Endothelial cell (in vitro differentiated cells): ENCODE results near the gene PNMA8C. TPM values are rescaled to one million over a fixed set of nuclear protein-coding genes. Genes with fewer than 3 reads are reported as not detected.

Source experiments
- DNase-seq: peaks from one replicate; pipeline ENCODE4 v3.0.0; 2021; ENCODE audit warnings: low spot score
- H3K27ac Mint-ChIP-seq: one replicate; pipeline ENCODE4 v1.8.0; 2021; ENCODE audit warnings: mixed read lengths, inconsistent platforms; ENCODE audit not compliant: unreplicated experiment
- H3K27me3 Mint-ChIP-seq: one replicate; pipeline ENCODE4 v1.8.0; 2021; ENCODE audit warnings: mild to moderate bottlenecking, moderate library complexity, mixed read lengths, inconsistent platforms; ENCODE audit not compliant: unreplicated experiment
- H3K36me3 Mint-ChIP-seq: one replicate; pipeline ENCODE4 v1.8.0; 2021; ENCODE audit warnings: mild to moderate bottlenecking, low read depth, mixed read lengths, inconsistent platforms; ENCODE audit not compliant: unreplicated experiment
- H3K4me1 Mint-ChIP-seq: one replicate; pipeline ENCODE4 v1.8.0; 2021; ENCODE audit warnings: mild to moderate bottlenecking, mixed read lengths, inconsistent platforms; ENCODE audit not compliant: unreplicated experiment
- H3K4me3 Mint-ChIP-seq: one replicate; pipeline ENCODE4 v1.8.0; 2021; ENCODE audit warnings: mild to moderate bottlenecking, mixed read lengths, inconsistent platforms; ENCODE audit not compliant: unreplicated experiment
- H3K9me3 Mint-ChIP-seq: one replicate; pipeline ENCODE4 v1.8.0; 2021; ENCODE audit warnings: mixed read lengths, inconsistent platforms; ENCODE audit not compliant: unreplicated experiment
- CTCF ChIP-seq: fragments of 200-600 bp; sonication (generic); IDR thresholded peaks from one replicate; pipeline ENCODE4 v1.5.0; 2021; ENCODE audit warnings: antibody characterized with exemption; ENCODE audit not compliant: unreplicated experiment
- total RNA-seq: library from RNA; stranded (reverse); fragmentation: NEBNext Ultra II Directional; extraction: Animal tissue kit (Norgen Biotek cat#: 25700); gene quantifications from one replicate; pipeline ENCODE4 v1.2.1, GENCODE V29; 2021; ENCODE audit not compliant: unreplicated experiment

Gene PNMA8C
- total RNA-seq, 1 donor from 2014 or later: 0.41 TPM

- Mint-ChIP-seq H3K36me3 (peaks cover 7% of the 10 kb centered on the region), H3K4me3 (no peak overlapping the region), H3K27me3 (peaks cover 4% of the 10 kb centered on the region), H3K27ac (no peak overlapping the region), H3K9me3 (no peaks in the 10 kb centered on the region), H3K4me1 (peaks cover 6% of the 10 kb centered on the region)
- TF ChIP-seq CTCF: no peak
- no peak for DNase-seq
Measured at GRCh38 chr19:46450737-46451136, 22.0 kb upstream of the PNMA8C start.

- Mint-ChIP-seq H3K27me3 (peaks cover 4% of the 10 kb centered on the region), H3K4me3 (no peak overlapping the region), H3K9me3 (no peaks in the 10 kb centered on the region), H3K4me1 (peaks cover 6% of the 10 kb centered on the region), H3K36me3 (peaks cover 7% of the 10 kb centered on the region), H3K27ac (no peak overlapping the region)
- no peak for TF ChIP-seq CTCF
- no peak for DNase-seq
Measured at GRCh38 chr19:46449228-46449627, 20.5 kb upstream of the PNMA8C start.

DNA sequence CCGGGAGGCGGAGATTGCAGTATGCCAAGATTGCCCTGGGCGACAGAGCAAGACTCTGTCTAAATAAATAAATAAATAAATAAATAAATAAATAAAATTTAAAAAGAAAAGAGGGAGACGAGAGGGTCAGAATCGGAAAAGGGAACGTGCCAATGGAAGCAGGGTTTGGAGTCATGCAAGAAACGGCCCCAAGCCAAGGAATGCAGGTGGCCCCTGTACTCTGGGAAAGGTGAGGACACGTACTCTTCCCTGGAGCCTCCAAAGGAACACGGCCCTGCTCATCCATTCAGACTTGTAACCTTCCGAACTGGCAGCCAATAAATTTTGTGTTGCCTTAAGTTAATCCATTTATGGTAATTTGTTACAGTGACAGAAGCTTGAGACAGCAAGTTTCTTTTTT, 19.9 kb upstream of the PNMA8C start:
- Mint-ChIP-seq H3K9me3 (no peaks in the 10 kb centered on the region), H3K4me3 (no peak overlapping the region), H3K27me3 (peaks cover 4% of the 10 kb centered on the region), H3K36me3 (peaks cover 7% of the 10 kb centered on the region), H3K27ac (no peak overlapping the region), H3K4me1 (peaks cover 6% of the 10 kb centered on the region)
- no peak for TF ChIP-seq CTCF
- no peak for DNase-seq

- no peaks in the 10 kb centered on the region for H3K9me3 Mint-ChIP-seq
- no peak overlapping the region for H3K4me3 Mint-ChIP-seq
- H3K4me1 Mint-ChIP-seq: peaks cover 8% of the 10 kb centered on the region
- TF ChIP-seq CTCF: no peak
- peaks cover 4% of the 10 kb centered on the region for H3K27me3 Mint-ChIP-seq
- peak overlapping the region; percentile 88 for H3K27ac Mint-ChIP-seq
- DNase-seq: no peak
- H3K36me3 Mint-ChIP-seq: peaks cover 7% of the 10 kb centered on the region
Measured at GRCh38 chr19:46447824-46448223, 19.1 kb upstream of the PNMA8C start.

DNA sequence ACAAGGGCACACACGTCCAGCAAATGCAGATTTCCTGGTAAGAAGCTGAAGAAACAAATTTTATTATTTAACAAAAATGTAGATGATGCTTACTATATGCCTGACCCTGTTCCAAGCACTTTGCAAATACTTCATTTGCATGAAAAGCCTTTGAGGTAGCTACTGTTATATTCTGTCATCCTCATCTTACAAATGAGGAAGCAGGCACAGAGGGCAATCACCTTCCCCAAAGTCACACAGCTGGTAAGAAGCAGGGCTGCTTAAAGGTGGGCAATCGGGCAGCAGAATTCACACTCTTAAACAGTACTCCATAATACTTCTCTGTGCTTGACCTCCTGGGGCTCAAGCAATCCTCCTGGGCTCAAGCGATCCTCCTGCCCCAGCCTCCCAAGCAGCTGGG, 18.3 kb upstream of the PNMA8C start:
- Mint-ChIP-seq H3K36me3 (peaks cover 7% of the 10 kb centered on the region), H3K27me3 (peaks cover 4% of the 10 kb centered on the region), H3K27ac (no peak overlapping the region), H3K4me1 (peaks cover 8% of the 10 kb centered on the region), H3K9me3 (no peaks in the 10 kb centered on the region), H3K4me3 (no peak overlapping the region)
- no peak for TF ChIP-seq CTCF
- no peak for DNase-seq
